ENCODE results near the gene ASXL2. TPM values are rescaled to one million over a fixed set of nuclear protein-coding genes. Genes with fewer than 3 reads are reported as not detected.
A peak's percentile ranks its signal among the peaks of the same experiment; 100 is the strongest.

ASXL2 gene
- total RNA-seq (2021) (31.3 to 37.8 TPM (median 33.6 TPM) in 3 replicates), Bru-seq, nascent RNA (percentile 81 among the genes with signal in this experiment)
- long read RNA-seq, experiment 1, partial matches to known transcripts = 8 of 69 reads
- long read RNA-seq, experiment 1, other reads (novel, unspliced or antisense) = 61 of 69 reads
- long read RNA-seq, experiment 2, partial matches to known transcripts = 3 of 29 reads
- long read RNA-seq, experiment 2, other reads (novel, unspliced or antisense) = 26 of 29 reads
- long read RNA-seq, experiment 3, partial matches to known transcripts = 1 of 2 reads
- long read RNA-seq, experiment 3, other reads (novel, unspliced or antisense) = 1 of 2 reads

GRCh38 chr2:25878361-25879132 is at the start of gene ASXL2:
Gene ASXL2, minus strand, starts transcription at chr2:25878487. Its CDS starts 265 bp downstream, at chr2:25878222.
- ChIA-PET POLR2A (interaction anchor here (0.6 to 1.6 kb wide), 11 partner anchors 11 to 306 kb away, joined by 3 to 7 read pairs (median 3); partner anchors contain the start of gene DTNB), CTCF (interaction anchor here (0.7 to 2.0 kb wide), 13 partner anchors 10 to 517 kb away, joined by 3 to 19 read pairs (median 4); no protein-coding TSS in a partner anchor)
- peaks cover 16% of the 10 kb centered on the region for H3K4me1 Mint-ChIP-seq
- DNase-seq (ENCODE audit: low spot score) = peak; percentile 97
- ATAC-seq = peak; percentile 95
- H3K9me3 Mint-ChIP-seq = no peaks in the 10 kb centered on the region
- no peaks in the 10 kb centered on the region for H3K36me3 Mint-ChIP-seq
- peaks cover 21% of the 10 kb centered on the region for H3K27me3 Mint-ChIP-seq (ENCODE audit: low read depth)
- H3K4me3 Mint-ChIP-seq = peak within 1 kb of the TSS; percentile 96
- peak within 1 kb of the TSS; percentile 98 for H3K27ac Mint-ChIP-seq
- TF ChIP-seq, protein P1, sequence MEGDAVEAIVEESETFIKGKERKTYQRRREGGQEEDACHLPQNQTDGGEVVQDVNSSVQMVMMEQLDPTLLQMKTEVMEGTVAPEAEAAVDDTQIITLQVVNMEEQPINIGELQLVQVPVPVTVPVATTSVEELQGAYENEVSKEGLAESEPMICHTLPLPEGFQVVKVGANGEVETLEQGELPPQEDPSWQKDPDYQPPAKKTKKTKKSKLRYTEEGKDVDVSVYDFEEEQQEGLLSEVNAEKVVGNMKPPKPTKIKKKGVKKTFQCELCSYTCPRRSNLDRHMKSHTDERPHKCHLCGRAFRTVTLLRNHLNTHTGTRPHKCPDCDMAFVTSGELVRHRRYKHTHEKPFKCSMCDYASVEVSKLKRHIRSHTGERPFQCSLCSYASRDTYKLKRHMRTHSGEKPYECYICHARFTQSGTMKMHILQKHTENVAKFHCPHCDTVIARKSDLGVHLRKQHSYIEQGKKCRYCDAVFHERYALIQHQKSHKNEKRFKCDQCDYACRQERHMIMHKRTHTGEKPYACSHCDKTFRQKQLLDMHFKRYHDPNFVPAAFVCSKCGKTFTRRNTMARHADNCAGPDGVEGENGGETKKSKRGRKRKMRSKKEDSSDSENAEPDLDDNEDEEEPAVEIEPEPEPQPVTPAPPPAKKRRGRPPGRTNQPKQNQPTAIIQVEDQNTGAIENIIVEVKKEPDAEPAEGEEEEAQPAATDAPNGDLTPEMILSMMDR (IDR thresholded peaks at IDR 0.05) = no peak
- TF ChIP-seq, protein P2, sequence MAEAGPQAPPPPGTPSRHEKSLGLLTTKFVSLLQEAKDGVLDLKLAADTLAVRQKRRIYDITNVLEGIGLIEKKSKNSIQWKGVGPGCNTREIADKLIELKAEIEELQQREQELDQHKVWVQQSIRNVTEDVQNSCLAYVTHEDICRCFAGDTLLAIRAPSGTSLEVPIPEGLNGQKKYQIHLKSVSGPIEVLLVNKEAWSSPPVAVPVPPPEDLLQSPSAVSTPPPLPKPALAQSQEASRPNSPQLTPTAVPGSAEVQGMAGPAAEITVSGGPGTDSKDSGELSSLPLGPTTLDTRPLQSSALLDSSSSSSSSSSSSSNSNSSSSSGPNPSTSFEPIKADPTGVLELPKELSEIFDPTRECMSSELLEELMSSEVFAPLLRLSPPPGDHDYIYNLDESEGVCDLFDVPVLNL (CRISPR knock-in tag; IDR thresholded peaks at IDR 0.05; ENCODE audit: borderline replicate concordance, low read depth) = no peak
- no peak for TF ChIP-seq MXD4 (CRISPR knock-in tag; IDR thresholded peaks at IDR 0.05; ENCODE audit: borderline replicate concordance)
- TF ChIP-seq CREM (CRISPR knock-in tag; IDR thresholded peaks at IDR 0.05) = 0 out of 2 replicates have a peak, but pooled peaks have one; percentile 61
- TF ChIP-seq, protein P3, sequence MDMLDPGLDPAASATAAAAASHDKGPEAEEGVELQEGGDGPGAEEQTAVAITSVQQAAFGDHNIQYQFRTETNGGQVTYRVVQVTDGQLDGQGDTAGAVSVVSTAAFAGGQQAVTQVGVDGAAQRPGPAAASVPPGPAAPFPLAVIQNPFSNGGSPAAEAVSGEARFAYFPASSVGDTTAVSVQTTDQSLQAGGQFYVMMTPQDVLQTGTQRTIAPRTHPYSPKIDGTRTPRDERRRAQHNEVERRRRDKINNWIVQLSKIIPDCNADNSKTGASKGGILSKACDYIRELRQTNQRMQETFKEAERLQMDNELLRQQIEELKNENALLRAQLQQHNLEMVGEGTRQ (CRISPR knock-in tag; IDR thresholded peaks at IDR 0.05) = peak; percentile 94
- TF ChIP-seq, protein P4, sequence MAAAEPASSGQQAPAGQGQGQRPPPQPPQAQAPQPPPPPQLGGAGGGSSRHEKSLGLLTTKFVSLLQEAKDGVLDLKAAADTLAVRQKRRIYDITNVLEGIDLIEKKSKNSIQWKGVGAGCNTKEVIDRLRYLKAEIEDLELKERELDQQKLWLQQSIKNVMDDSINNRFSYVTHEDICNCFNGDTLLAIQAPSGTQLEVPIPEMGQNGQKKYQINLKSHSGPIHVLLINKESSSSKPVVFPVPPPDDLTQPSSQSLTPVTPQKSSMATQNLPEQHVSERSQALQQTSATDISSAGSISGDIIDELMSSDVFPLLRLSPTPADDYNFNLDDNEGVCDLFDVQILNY (CRISPR knock-in tag; IDR thresholded peaks at IDR 0.05) = peak; percentile 36; the same call in 1 of the 2 replicates
- TF ChIP-seq EMX1 (CRISPR knock-in tag; IDR thresholded peaks at IDR 0.05) = no peak
- no peak for TF ChIP-seq PRRX2 (CRISPR knock-in tag; IDR thresholded peaks at IDR 0.05)
- no peak for TF ChIP-seq KAT7 (CRISPR knock-in tag; IDR thresholded peaks at IDR 0.05; ENCODE audit: borderline replicate concordance)
- no peak for TF ChIP-seq IRF2 (CRISPR knock-in tag; IDR thresholded peaks at IDR 0.05; ENCODE audit: borderline replicate concordance, low read depth)
- TF ChIP-seq, protein P5, sequence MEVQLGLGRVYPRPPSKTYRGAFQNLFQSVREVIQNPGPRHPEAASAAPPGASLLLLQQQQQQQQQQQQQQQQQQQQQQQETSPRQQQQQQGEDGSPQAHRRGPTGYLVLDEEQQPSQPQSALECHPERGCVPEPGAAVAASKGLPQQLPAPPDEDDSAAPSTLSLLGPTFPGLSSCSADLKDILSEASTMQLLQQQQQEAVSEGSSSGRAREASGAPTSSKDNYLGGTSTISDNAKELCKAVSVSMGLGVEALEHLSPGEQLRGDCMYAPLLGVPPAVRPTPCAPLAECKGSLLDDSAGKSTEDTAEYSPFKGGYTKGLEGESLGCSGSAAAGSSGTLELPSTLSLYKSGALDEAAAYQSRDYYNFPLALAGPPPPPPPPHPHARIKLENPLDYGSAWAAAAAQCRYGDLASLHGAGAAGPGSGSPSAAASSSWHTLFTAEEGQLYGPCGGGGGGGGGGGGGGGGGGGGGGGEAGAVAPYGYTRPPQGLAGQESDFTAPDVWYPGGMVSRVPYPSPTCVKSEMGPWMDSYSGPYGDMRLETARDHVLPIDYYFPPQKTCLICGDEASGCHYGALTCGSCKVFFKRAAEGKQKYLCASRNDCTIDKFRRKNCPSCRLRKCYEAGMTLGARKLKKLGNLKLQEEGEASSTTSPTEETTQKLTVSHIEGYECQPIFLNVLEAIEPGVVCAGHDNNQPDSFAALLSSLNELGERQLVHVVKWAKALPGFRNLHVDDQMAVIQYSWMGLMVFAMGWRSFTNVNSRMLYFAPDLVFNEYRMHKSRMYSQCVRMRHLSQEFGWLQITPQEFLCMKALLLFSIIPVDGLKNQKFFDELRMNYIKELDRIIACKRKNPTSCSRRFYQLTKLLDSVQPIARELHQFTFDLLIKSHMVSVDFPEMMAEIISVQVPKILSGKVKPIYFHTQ (CRISPR knock-in tag; IDR thresholded peaks at IDR 0.05) = no peak
- peak; percentile 77 for TF ChIP-seq SP1 (CRISPR knock-in tag; conservative IDR thresholded peaks at IDR 0.05)
- TF ChIP-seq ARID4B (CRISPR knock-in tag; IDR thresholded peaks at IDR 0.05; ENCODE audit: borderline replicate concordance) = no peak
- TF ChIP-seq, protein P6, sequence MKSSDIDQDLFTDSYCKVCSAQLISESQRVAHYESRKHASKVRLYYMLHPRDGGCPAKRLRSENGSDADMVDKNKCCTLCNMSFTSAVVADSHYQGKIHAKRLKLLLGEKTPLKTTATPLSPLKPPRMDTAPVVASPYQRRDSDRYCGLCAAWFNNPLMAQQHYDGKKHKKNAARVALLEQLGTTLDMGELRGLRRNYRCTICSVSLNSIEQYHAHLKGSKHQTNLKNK (CRISPR knock-in tag; IDR thresholded peaks at IDR 0.05) = no peak
- TF ChIP-seq, protein P7, sequence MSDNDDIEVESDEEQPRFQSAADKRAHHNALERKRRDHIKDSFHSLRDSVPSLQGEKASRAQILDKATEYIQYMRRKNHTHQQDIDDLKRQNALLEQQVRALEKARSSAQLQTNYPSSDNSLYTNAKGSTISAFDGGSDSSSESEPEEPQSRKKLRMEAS (CRISPR knock-in tag; IDR thresholded peaks at IDR 0.05) = peak; percentile 78; the same call in 1 of the 2 replicates
- TF ChIP-seq, protein P8, sequence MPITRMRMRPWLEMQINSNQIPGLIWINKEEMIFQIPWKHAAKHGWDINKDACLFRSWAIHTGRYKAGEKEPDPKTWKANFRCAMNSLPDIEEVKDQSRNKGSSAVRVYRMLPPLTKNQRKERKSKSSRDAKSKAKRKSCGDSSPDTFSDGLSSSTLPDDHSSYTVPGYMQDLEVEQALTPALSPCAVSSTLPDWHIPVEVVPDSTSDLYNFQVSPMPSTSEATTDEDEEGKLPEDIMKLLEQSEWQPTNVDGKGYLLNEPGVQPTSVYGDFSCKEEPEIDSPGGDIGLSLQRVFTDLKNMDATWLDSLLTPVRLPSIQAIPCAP (CRISPR knock-in tag; IDR thresholded peaks at IDR 0.05) = peak; percentile 60; the same call in 1 of the 2 replicates
- TF ChIP-seq, protein P9, sequence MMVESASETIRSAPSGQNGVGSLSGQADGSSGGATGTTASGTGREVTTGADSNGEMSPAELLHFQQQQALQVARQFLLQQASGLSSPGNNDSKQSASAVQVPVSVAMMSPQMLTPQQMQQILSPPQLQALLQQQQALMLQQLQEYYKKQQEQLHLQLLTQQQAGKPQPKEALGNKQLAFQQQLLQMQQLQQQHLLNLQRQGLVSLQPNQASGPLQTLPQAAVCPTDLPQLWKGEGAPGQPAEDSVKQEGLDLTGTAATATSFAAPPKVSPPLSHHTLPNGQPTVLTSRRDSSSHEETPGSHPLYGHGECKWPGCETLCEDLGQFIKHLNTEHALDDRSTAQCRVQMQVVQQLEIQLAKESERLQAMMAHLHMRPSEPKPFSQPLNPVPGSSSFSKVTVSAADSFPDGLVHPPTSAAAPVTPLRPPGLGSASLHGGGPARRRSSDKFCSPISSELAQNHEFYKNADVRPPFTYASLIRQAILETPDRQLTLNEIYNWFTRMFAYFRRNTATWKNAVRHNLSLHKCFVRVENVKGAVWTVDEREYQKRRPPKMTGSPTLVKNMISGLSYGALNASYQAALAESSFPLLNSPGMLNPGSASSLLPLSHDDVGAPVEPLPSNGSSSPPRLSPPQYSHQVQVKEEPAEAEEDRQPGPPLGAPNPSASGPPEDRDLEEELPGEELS (CRISPR knock-in tag; IDR thresholded peaks at IDR 0.05) = peak; percentile 40; the same call in 1 of the 2 replicates

All from WTC11 (cell line).